ENCODE results near the gene TMEM156.
"Not testable (repeated sequence)": the region's sequence is repeated elsewhere in the genome, so short reads cannot be mapped to it uniquely, and the experiment has no call there.

Gene TMEM156

GRCh38 chr4:38989487-38989886 lies 42.7 kb downstream of the TMEM156 start:
- DNase-seq (ENCODE audit: low read depth): no peak

- DNase-seq (ENCODE audit: low read depth): not testable (repeated sequence)
Measured at GRCh38 chr4:38988353-38988752, 43.9 kb downstream of the TMEM156 start.

GRCh38 chr4:38987491-38987890 lies 44.7 kb downstream of the TMEM156 start:
- DNase-seq (ENCODE audit: low read depth): no peak

DNA sequence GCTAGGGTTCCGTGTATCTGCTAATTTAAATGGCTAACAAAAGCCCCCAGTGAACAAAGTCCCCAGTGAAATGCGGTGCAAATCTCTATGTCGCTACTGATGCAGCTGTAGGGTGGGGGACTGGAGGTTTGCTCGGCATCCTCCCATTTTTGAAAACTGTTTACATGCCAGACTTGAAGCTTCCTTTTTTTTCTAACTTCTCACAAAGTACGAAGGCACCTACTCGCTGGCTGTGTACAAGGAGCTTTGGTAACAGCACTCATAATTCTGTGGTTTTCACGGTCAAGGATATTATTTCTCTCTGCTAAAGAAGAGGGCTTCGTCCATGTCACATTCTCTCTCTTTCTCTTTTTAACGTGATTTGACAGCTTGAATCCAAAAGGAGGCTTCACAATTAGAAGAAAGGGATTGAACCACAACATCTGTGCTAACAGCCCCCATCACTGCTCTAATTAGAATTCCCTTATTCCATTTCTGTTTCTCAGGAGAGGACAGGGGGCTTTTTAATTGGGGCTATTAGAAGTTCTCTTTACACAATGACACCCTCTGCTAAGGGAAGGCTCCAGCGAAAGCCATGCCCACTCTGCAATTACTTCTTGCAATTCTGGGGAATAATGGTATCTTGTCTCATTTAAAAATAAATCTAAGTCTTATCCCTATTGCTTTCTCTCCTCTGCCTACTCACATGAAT lies 46.7 kb downstream of the TMEM156 start:
- DNase-seq (ENCODE audit: low read depth): no peak

GRCh38 chr4:38983787-38984598 lies 48.2 kb downstream of the TMEM156 start:
- no peak for DNase-seq (ENCODE audit: low read depth)

DNA sequence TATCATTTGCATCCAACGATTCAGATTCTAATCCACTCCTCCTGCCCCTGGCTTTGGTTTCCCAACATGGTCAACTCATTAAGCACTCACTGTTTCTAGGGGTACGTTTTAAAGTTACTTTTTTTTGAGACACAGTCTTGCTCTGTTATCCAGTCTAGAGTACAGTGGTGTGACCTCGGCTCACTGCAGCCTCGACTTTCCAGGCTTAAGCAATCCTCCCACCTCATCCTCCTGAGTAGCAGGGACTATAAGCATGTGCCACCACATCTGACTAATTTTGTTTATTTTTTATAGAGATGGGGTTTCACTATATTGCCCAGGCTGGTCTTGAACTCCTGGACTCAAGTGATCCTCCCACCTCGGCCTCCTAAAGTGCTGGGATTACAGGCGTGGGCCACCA lies 48.9 kb downstream of the TMEM156 start:
- no peak for DNase-seq (ENCODE audit: low read depth)

- no peak for DNase-seq (ENCODE audit: low read depth)
Measured at GRCh38 chr4:38982361-38983095, 49.7 kb downstream of the TMEM156 start.

DNA sequence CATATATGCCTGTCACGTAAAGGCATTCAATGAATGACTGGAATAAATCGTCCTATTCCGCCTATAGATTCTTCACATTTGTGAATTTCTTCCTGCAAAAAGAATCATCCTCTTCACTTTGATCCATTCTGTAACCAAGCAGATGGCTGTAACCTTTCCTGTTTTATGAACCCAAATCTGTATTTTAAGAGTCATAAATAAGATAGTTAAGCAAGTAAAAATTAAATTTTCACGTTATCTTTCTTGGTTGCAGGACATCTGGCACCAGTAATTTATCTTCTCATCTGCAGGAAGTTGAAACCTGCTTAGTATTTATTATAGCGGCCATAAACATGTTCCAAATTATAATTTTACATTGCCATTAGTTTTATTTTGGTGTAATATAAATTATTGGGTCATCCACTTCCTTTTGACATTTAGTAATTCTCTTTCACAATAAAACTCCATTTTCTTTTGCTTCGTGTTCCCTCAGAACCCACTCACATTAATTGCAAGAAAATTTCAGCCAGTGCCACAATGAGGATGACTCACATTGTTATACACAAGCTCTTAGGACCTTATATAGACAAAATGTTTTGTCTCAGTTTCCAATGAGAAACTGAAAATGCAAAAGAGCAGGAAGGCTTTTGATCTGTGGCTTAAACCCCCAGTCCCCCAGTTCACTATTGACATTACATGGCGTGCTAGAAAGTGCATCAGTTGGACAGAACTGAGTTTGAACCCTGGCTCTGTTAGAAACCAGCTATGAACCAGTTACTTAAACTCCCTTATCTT lies 51.1 kb downstream of the TMEM156 start:
- no peak for DNase-seq (ENCODE audit: low read depth)

DNA sequence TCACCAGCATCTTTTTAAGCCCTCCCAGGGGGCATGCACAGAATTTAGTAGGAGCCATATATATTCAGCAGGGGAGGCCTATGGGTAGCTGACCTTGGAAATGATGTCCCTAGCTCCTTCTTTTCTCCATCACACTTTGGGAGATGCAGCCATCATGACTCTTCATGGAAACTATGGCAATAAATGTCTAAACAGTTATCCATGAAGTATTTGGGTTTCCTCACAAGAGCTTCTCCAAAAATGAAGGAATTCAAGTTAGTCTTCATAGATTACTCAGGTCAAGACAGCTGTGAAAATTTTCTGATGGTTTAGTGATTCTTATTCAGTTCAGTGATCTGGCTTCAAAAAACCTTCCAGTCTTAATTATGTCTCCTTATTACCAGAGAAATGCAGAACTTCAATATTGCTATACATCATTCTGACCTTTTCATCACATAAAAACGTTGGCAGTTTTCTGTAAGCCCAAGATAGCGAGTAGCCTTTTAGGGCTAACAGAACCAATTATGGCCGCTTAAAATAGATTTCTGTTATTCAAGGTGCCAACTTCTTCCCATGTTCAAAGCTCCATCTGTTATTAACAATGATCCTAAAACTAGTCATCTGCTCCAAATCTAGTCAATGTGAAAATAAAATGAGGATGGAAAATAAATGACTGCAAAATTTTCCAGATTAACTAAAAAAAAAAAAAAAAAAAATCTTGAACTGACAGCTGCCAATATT lies 52.5 kb downstream of the TMEM156 start:
- DNase-seq (ENCODE audit: low read depth): no peak

GRCh38 chr4:38979081-38979480 lies 53.1 kb downstream of the TMEM156 start:
- no peak for DNase-seq (ENCODE audit: low read depth)

DNA sequence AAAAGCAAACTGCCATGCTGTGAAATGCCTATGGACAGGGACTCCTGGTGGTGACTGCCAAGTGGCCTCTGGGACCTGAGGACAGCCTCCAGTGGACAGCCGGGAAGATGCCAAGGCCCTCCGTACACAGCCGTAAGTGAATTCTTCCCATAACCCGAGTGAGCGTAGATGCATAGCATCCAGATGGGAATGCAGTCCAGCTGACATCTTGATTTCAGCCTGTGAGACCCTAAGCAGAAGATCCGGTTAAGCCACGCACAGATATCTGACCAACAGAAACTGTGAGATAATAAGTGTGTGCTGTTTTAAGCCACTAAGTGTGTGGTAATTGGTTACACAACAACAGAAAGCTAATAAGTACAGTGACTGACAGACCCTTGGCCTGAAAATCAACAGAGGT lies 55.9 kb downstream of the TMEM156 start:
- DNase-seq (ENCODE audit: low read depth): no peak

GRCh38 chr4:38968668-38969067 lies 63.5 kb downstream of the TMEM156 start:
- no peak for DNase-seq (ENCODE audit: low read depth)

GRCh38 chr4:38967260-38968095 lies 64.7 kb downstream of the TMEM156 start:
- DNase-seq (ENCODE audit: low read depth): no peak

DNA sequence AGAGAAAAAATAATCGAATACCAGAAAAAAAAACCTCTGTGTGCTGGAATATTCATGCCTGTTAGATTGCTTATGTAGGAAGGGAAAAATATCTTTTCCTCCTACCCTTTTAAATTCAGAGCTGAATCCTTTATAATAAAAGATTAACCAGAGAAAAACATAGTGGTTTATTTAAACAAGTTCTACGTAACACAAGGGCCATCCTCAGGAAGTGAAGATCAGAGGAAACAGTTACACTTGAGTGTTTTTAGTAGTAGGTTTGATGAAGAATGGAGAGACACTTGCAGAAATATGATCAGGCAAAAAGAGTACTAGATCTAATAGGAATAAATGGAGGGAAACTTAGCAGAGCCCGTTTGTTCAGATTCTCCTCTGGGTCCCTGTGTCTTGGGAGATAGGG lies 66.3 kb downstream of the TMEM156 start:
- DNase-seq (ENCODE audit: low read depth): no peak

GRCh38 chr4:38964942-38965775 lies 67.0 kb downstream of the TMEM156 start:
- DNase-seq (ENCODE audit: low read depth): no peak

DNA sequence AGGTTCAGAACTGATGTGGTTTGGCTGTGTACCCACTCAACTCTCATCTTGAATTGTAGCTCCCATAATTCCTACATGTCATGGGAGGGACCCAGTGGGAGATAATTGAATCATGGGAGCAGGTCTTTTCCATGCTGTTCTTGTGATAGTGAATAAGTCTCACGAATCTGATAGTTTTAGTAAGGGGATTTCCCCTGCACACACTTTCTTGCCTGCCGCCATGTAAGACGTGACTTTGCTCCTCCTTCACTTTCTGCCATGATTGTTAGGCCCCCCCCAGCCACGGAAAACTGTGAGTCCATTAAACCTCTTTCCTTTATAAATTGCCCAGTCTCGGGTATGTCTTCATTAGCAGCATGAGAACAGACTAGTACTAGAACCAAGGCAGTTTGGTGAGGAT lies 73.0 kb downstream of the TMEM156 start:
- not testable (repeated sequence) for DNase-seq (ENCODE audit: low read depth)

DNA sequence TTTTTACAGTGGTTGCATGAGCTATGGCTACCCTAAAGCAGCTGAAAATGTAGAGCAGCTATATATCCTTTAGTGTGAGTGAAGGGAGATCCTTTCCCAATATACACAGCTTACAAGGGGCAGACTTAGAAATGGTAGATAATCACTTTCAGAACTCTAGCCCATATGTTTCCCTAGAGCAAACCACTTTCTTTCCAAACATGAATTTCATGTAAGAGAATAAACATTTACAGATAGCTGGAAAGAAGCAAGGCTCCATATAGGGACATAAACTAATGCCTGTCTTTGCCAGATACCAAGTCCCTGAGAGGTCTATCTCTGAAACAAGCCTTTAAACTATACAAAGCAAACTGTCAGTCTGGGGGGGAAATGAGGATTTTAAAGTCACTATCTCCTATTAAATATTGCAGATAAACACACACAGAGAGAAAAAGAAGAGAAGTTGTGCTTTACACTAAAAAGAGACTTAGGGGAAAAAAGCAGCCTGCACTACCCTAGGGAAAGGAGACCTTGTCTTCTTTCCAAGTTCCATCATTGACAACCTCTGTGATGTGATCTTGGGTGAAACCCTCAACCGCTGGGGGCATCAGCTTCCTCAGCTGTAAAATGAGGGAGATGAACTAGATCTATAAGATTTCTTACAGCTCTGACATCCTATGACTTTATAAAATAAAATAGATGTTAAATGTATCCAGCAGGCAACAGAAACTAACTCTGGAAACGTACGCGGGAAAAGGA lies 73.6 kb downstream of the TMEM156 start:
- no peak for DNase-seq (ENCODE audit: low read depth)

- no peak for DNase-seq (ENCODE audit: low read depth)
Measured at GRCh38 chr4:38957893-38958292, 74.3 kb downstream of the TMEM156 start.

DNA sequence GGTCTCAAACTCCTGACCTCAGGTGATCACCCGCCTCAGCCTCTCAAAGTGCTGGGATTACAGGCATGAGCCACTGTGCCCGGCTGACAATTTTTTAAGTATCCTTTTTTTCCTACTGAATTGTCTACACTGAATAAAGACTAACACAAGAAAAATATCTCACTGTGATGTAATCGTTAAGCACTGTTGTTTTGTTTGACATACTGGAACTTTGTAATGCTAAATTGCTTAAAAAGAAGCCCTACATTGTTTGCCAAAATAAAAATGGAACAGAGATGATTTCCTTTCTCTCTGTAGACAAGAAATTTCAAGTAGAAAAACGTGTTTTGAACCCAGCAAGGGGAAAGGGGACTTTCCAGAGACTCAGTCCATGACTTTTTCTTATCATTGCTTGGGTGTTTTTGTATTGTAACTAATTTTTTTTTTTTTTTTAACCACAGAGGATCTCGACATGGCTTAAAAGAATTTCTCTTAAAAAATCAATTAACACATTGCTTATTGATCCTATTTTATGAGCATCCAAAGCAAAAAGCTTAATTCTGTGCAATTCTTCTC lies 74.9 kb downstream of the TMEM156 start:
- no peak for DNase-seq (ENCODE audit: low read depth)

Measured in activated T-cell treated with anti-CD3 and anti-CD28 coated beads for 1 hour (primary cell).